Testis (tissue), 3 donors: ENCODE measurements around the gene SH3RF3. TPM values are rescaled to one million over a fixed set of nuclear protein-coding genes. Genes with fewer than 3 reads are reported as not detected.

Experiments used
- DNase-seq: peaks from one replicate; pipeline ENCODE4 v3.0.0-alpha.2; 2019
- H3K27ac ChIP-seq, 2 donors: fragments of 200-600 bp; sonication (generic); one replicate each; pipeline ENCODE4 v1.5.1; 2019
- H3K27me3 ChIP-seq: fragments of 200-600 bp; sonication (generic); one replicate; pipeline ENCODE4 v1.5.1; 2019
- H3K36me3 ChIP-seq: fragments of 200-600 bp; sonication (generic); one replicate; pipeline ENCODE4 v1.5.1; 2017; ENCODE audit warnings: low read depth; ENCODE audit errors: missing control alignments
- H3K4me1 ChIP-seq: fragments of 200-600 bp; sonication (generic); one replicate; pipeline ENCODE4 v1.5.1; 2019
- H3K4me3 ChIP-seq, 2 donors: fragments of 200-600 bp; sonication (generic); one replicate each; pipeline ENCODE4 v1.5.1; 2017 to 2019
- H3K9me3 ChIP-seq: fragments of 200-600 bp; sonication (generic); one replicate; pipeline ENCODE4 v1.5.1; 2017
- CTCF ChIP-seq, 3 experiments: fragments of 450-650 bp in 2 of 3; fragments of 200-600 bp in 1 of 3; sonication (generic) in 1 of 3; IDR thresholded peaks; one replicate each; pipeline ENCODE4 v1.5.1; 2016 to 2019; ENCODE audit warnings: antibody characterized with exemption in 3 of 3, mild to moderate bottlenecking in 2 of 3, moderate library complexity in 1 of 3
- POLR2A ChIP-seq: fragments of 450-650 bp; IDR thresholded peaks from one replicate; pipeline ENCODE4 v1.6.1; 2017; ENCODE audit warnings: antibody characterized with exemption, mild to moderate bottlenecking, moderate library complexity
- WGBS, 2 donors: methylation state at CpG; one replicate each; pipeline ENCODE4 v1.1.5; 2018; 5-methylcytosine and 5-hydroxymethylcytosine counted together
- intact Hi-C: fragments of 100-400 bp; cut with DNase I; formaldehyde crosslinking; loops from one replicate; pipeline ENCODE4 v1.15.1; 2023; ENCODE audit warnings: low total_unique reads
- polyA plus RNA-seq: library from polyadenylated mRNA; stranded (reverse); fragments of 350-450 nt; fragmentation: Illumina TruSeq; extraction: RNeasy Lipid Tissue Mini Kit (QIAGEN cat#74804); gene quantifications from one replicate; pipeline ENCODE4 v1.2.3, GENCODE V29; 2014; ENCODE audit warnings: low read depth, low replicate concordance; ENCODE audit not compliant: insufficient read depth
- total RNA-seq, 2 donors: library from RNA; depleted of rRNA; stranded (reverse); fragments of >200 nt; gene quantifications; one replicate each; pipeline ENCODE4 v1.2.3, GENCODE V29; 2016

The SH3RF3 gene
- total and polyA plus RNA-seq, 3 donors from 2014 or later, result 9.3 to 20.1 (median 16.5) TPM

- no peak for DNase-seq
- H3K9me3 ChIP-seq, result no peaks in the 10 kb centered on the region
- 77 to 79% methylated on average over 4 of the region's 4 CpGs for WGBS, 2 donors
- H3K36me3 ChIP-seq, result no peaks in the 10 kb centered on the region
- H3K27ac ChIP-seq, result no peak overlapping the region
- intact Hi-C loops, result no loop called here
- no peaks in the 10 kb centered on the region for H3K4me1 ChIP-seq
- no peaks in the 10 kb centered on the region for H3K27me3 ChIP-seq
- H3K4me3 ChIP-seq, result no peak overlapping the region
- no peak for TF ChIP-seq POLR2A
- no peak for TF ChIP-seq CTCF (IDR thresholded peaks at IDR 0.05)
These were observed 45.2 kb upstream of the SH3RF3 start for GRCh38 chr2:109083771-109084170.

GRCh38 chr2:109084341-109084740 is 44.7 kb upstream of the SH3RF3 start:
- intact Hi-C loops, result no loop called here
- Histone ChIP-seq H3K4me3 (no peak overlapping the region), H3K4me1 (no peaks in the 10 kb centered on the region), H3K27me3 (no peaks in the 10 kb centered on the region), H3K36me3 (no peaks in the 10 kb centered on the region), H3K9me3 (no peaks in the 10 kb centered on the region), H3K27ac (no peak overlapping the region)
- no peak for TF ChIP-seq CTCF (IDR thresholded peaks at IDR 0.05)
- no peak for TF ChIP-seq POLR2A
- DNase-seq, result no peak
- WGBS, 2 donors, result 87 to 93% methylated on average over 3 of the region's 3 CpGs

DNA sequence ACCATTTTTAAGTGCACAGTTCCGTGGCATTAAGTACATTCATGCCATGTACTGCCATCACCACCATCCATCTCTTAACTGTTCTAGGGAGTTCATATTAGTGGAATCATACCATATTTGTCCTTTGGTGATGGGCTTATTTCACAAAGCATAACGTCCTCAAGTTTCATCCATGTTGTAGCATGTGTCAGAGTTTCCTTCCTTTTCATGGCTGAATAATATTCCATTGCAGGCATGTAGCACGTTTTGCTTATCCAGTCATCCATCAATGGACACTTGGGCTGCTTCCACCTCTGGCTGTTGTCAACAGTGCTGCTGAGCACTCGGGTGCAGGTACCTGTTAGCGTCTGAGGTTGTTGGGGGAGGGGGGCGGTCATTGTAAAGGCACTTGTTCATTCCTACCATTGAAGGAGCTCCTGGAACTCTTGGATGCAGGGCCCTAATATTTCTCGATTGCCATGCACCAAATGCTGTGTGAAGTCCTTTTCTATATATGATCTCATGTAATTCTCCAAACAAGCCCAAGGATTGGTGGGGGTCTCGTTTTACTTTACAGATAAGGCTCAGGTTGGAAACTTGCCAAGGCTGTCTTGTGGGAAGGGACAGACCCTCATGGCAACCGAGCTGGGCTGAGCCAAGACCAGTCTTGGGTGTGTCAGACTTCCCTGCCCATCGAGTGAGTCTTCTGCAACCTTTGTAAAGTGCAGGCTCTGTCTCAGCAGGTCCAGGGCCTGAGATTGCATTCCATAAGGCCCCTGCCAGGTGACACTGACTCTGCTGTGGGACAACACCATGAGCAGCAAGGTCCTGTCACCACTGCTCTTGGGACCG is 42.9 kb upstream of the SH3RF3 start:
- intact Hi-C loops, result no loop called here
- no peaks in the 10 kb centered on the region for H3K9me3 ChIP-seq
- H3K4me1 ChIP-seq, result no peaks in the 10 kb centered on the region
- no peaks in the 10 kb centered on the region for H3K27me3 ChIP-seq
- no peak overlapping the region for H3K4me3 ChIP-seq
- no peak overlapping the region for H3K27ac ChIP-seq
- TF ChIP-seq CTCF (IDR thresholded peaks at IDR 0.05), result no peak
- no peak for TF ChIP-seq POLR2A
- WGBS, 2 donors, result 84 to 85% methylated on average over 9 to 11 of the region's 11 CpGs
- DNase-seq, result no peak
- no peaks in the 10 kb centered on the region for H3K36me3 ChIP-seq

GRCh38 chr2:109086743-109087020 is 42.3 kb upstream of the SH3RF3 start:
- Histone ChIP-seq H3K27ac (no peak overlapping the region), H3K4me3 (no peak overlapping the region), H3K36me3 (no peaks in the 10 kb centered on the region), H3K9me3 (no peaks in the 10 kb centered on the region), H3K27me3 (no peaks in the 10 kb centered on the region), H3K4me1 (no peaks in the 10 kb centered on the region)
- no peak for DNase-seq
- TF ChIP-seq POLR2A (no peak), CTCF (IDR thresholded peaks at IDR 0.05) (no peak)
- 62 to 85% methylated on average over 2 of the region's 2 CpGs for WGBS, 2 donors
- intact Hi-C loops, result no loop called here

DNA sequence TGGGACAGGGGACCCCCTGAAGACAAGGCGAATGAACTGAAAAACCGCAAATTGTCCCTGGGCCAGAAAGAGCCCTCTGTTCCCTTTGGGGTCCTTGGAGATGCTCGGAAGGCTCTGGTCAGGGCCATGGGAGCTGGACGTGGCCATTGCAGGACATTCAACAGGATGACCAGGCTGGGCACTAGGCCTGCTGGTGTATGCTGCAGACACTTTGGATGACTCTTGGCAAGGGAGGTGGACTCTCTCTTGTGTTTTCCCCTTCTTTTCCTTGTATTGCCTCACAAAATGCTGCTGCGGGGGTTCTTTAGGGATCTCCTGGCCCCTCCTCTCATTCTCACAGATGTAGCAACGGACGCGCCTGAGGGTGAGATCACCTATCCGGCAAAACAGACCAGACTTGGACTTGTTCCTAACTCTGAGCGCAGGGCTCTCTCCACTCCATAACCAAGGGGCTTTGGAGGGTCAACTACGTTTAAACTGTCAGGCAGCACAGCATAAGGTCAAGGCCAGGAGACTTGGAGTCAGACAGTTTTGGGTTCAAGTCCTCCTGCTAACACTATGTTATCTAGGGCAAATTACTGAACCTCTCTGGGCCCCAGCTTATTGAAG is 41.8 kb upstream of the SH3RF3 start:
- no peak for TF ChIP-seq POLR2A
- no peak for TF ChIP-seq CTCF (IDR thresholded peaks at IDR 0.05)
- DNase-seq, result no peak
- Histone ChIP-seq H3K27ac (no peak overlapping the region), H3K36me3 (no peaks in the 10 kb centered on the region), H3K4me3 (no peak overlapping the region), H3K27me3 (no peaks in the 10 kb centered on the region), H3K4me1 (no peaks in the 10 kb centered on the region), H3K9me3 (no peaks in the 10 kb centered on the region)
- intact Hi-C loops, result no loop called here
- WGBS, 2 donors, result 93 to 95% methylated on average over 10 to 11 of the region's 11 CpGs
